ENCODE measurements around the gene UPB1. TPM values are rescaled to one million over a fixed set of nuclear protein-coding genes. Genes with fewer than 3 reads are reported as not detected.

Gene UPB1
- total and polyA plus RNA-seq, 8 donors = 0.35 to 0.73 TPM; not detected in 6

GRCh38 chr22:24500277-24500820 lies 5.2 kb downstream of the UPB1 start:
- Histone ChIP-seq H3K27me3 (peaks cover 0 to 2% (median 2%) of the 10 kb centered on the region in 3 donors), H3K36me3 (no peaks in the 10 kb centered on the region), H3K4me3 (no peak overlapping the region), H3K4me1 (peaks cover 0 to 13% (median 2%) of the 10 kb centered on the region in 4 donors), H3K27ac (no peak overlapping the region), H3K9me3 (no peaks in the 10 kb centered on the region)
- TF ChIP-seq POLR2A (IDR thresholded peaks at IDR 0.05) (no peak), EP300 (IDR thresholded peaks at IDR 0.05) (no peak), POLR2AphosphoS5 (IDR thresholded peaks at IDR 0.05) (no peak)
- TF ChIP-seq, protein P1, sequence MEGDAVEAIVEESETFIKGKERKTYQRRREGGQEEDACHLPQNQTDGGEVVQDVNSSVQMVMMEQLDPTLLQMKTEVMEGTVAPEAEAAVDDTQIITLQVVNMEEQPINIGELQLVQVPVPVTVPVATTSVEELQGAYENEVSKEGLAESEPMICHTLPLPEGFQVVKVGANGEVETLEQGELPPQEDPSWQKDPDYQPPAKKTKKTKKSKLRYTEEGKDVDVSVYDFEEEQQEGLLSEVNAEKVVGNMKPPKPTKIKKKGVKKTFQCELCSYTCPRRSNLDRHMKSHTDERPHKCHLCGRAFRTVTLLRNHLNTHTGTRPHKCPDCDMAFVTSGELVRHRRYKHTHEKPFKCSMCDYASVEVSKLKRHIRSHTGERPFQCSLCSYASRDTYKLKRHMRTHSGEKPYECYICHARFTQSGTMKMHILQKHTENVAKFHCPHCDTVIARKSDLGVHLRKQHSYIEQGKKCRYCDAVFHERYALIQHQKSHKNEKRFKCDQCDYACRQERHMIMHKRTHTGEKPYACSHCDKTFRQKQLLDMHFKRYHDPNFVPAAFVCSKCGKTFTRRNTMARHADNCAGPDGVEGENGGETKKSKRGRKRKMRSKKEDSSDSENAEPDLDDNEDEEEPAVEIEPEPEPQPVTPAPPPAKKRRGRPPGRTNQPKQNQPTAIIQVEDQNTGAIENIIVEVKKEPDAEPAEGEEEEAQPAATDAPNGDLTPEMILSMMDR (IDR thresholded peaks at IDR 0.05) = no peak
- DNase-seq = no peak
- intact Hi-C loops (cut with DNase I; ENCODE audit: low total_unique reads) = loop anchor here (5.0 kb wide), 1 partner anchor 78 kb away; no protein-coding TSS in a partner anchor
- whole genome bisulfite sequencing, 5 donors = 66 to 81% (median 70%) methylated on average over 16 of the region's 16 CpGs

- intact Hi-C loops (cut with DNase I; ENCODE audit: low total_unique reads) = loop anchor here (5.0 kb wide), 1 partner anchor 79 kb away; no protein-coding TSS in a partner anchor
- Histone ChIP-seq H3K4me3 (no peak overlapping the region), H3K27me3 (no peaks in the 10 kb centered on the region), H3K36me3 (no peaks in the 10 kb centered on the region), H3K4me1 (peaks cover 0 to 23% (median 10%) of the 10 kb centered on the region in 4 donors), H3K27ac (no peak overlapping the region), H3K9me3 (no peaks in the 10 kb centered on the region)
- TF ChIP-seq, protein P1 (IDR thresholded peaks at IDR 0.05) = no peak
- 62 to 71% (median 68%) methylated on average over 8 of the region's 8 CpGs for WGBS, 5 donors
- no peak for DNase-seq
These were observed 6.3 kb downstream of the UPB1 start for GRCh38 chr22:24501301-24502005.

GRCh38 chr22:24502034-24502433 lies 6.9 kb downstream of the UPB1 start:
- Histone ChIP-seq H3K9me3 (no peaks in the 10 kb centered on the region), H3K27ac (no peak overlapping the region), H3K27me3 (no peaks in the 10 kb centered on the region), H3K4me3 (no peak overlapping the region), H3K36me3 (no peaks in the 10 kb centered on the region), H3K4me1 (peaks cover 3 to 29% (median 15%) of the 10 kb centered on the region in 4 donors)
- TF ChIP-seq EP300 (IDR thresholded peaks at IDR 0.05) = no peak
- TF ChIP-seq, protein P1 (IDR thresholded peaks at IDR 0.05) = no peak
- TF ChIP-seq POLR2A (IDR thresholded peaks at IDR 0.05) = no peak
- TF ChIP-seq POLR2AphosphoS5 (IDR thresholded peaks at IDR 0.05) = no peak
- no peak for DNase-seq
- intact Hi-C loops (cut with DNase I; ENCODE audit: low total_unique reads) = loop anchor here (5.0 kb wide), 1 partner anchor 80 kb away; no protein-coding TSS in a partner anchor
- WGBS, 5 donors = 71 to 81% (median 74%) methylated on average over 7 of the region's 7 CpGs

DNA sequence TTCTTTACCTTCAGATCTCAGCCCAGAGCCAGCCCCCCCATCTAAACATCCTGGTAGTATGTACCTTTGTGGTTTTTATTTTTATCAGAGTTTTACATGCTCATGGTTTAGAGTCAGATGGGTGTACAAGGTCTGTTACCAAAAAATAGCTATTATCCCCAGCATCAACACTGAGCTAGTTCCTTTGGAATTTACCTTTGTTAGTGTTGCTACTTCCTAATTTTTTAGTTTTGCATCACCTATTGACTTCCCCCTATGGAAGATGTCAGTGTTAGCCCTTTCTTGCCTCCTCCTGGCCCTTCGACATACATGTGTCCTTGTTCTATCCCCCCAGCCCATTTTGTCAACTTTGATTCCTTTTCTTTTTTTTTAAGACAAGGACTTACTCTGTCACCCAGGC lies 7.4 kb downstream of the UPB1 start:
- Histone ChIP-seq H3K4me1 (peaks cover 7 to 34% (median 19%) of the 10 kb centered on the region in 4 donors), H3K9me3 (no peaks in the 10 kb centered on the region), H3K36me3 (no peaks in the 10 kb centered on the region), H3K27ac (no peak overlapping the region), H3K27me3 (no peaks in the 10 kb centered on the region), H3K4me3 (no peak overlapping the region)
- intact Hi-C loops (cut with DNase I; ENCODE audit: low total_unique reads) = loop anchor here (5.0 kb wide), 1 partner anchor 80 kb away; no protein-coding TSS in a partner anchor
- no peak for DNase-seq
- WGBS, 5 donors = 81 to 96% (median 94%) methylated on average over 1 of the region's 1 CpG
- TF ChIP-seq EP300 (IDR thresholded peaks at IDR 0.05) (no peak), POLR2AphosphoS5 (IDR thresholded peaks at IDR 0.05) (no peak), POLR2A (IDR thresholded peaks at IDR 0.05) (no peak)
- TF ChIP-seq, protein P1 (IDR thresholded peaks at IDR 0.05) = no peak
